ENCODE results near the gene AMH. TPM values are rescaled to one million over a fixed set of nuclear protein-coding genes. Genes with fewer than 3 reads are reported as not detected.

The AMH gene
- total and polyA plus RNA-seq, 9 donors: 0.80 to 12.0 (median 1.3) TPM; not detected in 1

DNA sequence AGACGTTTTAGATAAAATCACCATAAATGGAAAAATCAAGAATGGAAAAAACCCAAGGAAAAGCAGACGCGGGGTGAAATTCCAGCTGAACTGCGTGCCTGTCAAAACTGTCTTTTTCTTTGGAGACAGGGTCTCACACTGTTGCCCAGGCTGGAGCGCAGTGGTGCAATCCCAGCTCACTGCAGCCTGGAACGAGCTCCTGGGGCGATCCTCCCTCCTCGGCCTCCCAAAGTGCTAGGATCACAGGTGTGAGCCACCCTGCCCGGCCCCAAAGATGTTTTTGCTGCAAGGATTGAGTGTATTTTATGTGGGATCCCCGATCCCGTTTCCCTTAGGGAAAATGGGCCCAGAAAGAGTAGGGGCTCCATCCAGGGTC lies 33.7 kb downstream of the AMH start:
- WGBS, 3 donors: 65 to 73% (median 68%) methylated on average over 11 of the region's 11 CpGs
- no peaks in the 10 kb centered on the region for H3K36me3 ChIP-seq
- no peaks in the 10 kb centered on the region for H3K27me3 ChIP-seq
- no peak for DNase-seq
- H3K9me3 ChIP-seq: no peaks in the 10 kb centered on the region
- peaks cover 6% of the 10 kb centered on the region for H3K4me1 ChIP-seq (ENCODE audit: insufficient read depth)
- TF ChIP-seq POLR2A (IDR thresholded peaks at IDR 0.05) (no peak), EP300 (IDR thresholded peaks at IDR 0.05) (no peak)
- TF ChIP-seq, protein P1, sequence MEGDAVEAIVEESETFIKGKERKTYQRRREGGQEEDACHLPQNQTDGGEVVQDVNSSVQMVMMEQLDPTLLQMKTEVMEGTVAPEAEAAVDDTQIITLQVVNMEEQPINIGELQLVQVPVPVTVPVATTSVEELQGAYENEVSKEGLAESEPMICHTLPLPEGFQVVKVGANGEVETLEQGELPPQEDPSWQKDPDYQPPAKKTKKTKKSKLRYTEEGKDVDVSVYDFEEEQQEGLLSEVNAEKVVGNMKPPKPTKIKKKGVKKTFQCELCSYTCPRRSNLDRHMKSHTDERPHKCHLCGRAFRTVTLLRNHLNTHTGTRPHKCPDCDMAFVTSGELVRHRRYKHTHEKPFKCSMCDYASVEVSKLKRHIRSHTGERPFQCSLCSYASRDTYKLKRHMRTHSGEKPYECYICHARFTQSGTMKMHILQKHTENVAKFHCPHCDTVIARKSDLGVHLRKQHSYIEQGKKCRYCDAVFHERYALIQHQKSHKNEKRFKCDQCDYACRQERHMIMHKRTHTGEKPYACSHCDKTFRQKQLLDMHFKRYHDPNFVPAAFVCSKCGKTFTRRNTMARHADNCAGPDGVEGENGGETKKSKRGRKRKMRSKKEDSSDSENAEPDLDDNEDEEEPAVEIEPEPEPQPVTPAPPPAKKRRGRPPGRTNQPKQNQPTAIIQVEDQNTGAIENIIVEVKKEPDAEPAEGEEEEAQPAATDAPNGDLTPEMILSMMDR (IDR thresholded peaks at IDR 0.05): no peak
- H3K27ac ChIP-seq: no peak overlapping the region
- H3K4me3 ChIP-seq: no peak overlapping the region
- intact Hi-C loops (cut with DNase I): loop anchor here in 1 of 4 donors (5.0 kb wide), 1 partner anchor 1116 kb away; no protein-coding TSS in a partner anchor

DNA sequence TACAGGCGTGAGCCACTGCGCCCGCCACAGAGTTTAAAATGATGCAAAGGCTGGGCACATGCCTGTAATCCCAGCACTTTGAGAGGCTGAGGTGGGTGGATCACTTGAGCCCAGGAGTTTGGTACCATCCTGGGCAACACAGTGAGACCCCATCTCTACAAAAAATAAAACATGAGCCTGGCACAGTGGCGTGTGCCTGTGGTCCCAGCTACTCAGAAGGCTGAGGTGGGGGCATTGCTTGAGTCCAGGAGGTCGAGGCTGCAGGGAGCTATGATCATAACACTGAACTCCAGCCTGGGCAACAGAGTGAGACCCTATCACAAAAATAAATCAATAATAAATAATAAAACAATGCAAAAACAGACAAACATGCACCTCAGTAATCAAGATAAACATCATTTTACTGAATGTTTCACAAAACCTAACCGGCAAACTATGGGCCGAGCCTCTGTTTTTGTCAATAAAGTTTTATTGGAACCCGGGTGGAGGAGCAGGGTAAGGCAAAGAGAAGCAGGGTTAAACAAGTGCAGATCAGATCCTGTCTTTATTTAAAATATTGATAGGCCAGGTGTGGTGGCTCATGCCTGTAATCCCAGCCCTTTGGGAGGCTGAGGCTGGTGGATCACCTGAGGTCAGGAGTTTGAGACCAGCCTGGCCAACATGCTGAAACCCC lies 34.8 kb downstream of the AMH start:
- H3K9me3 ChIP-seq: no peaks in the 10 kb centered on the region
- TF ChIP-seq, protein P1 (IDR thresholded peaks at IDR 0.05): no peak
- TF ChIP-seq EP300 (IDR thresholded peaks at IDR 0.05) (no peak), POLR2A (IDR thresholded peaks at IDR 0.05) (no peak)
- no peaks in the 10 kb centered on the region for H3K27me3 ChIP-seq
- 96 to 98% (median 97%) methylated on average over 8 of the region's 8 CpGs for WGBS, 3 donors
- intact Hi-C loops (cut with DNase I): loop anchor here in 1 of 4 donors (5.0 kb wide), 1 partner anchor 1117 kb away; no protein-coding TSS in a partner anchor
- H3K4me1 ChIP-seq (ENCODE audit: insufficient read depth): peaks cover 6% of the 10 kb centered on the region
- H3K4me3 ChIP-seq: no peak overlapping the region
- H3K27ac ChIP-seq: no peak overlapping the region
- H3K36me3 ChIP-seq: no peaks in the 10 kb centered on the region
- no peak for DNase-seq

DNA sequence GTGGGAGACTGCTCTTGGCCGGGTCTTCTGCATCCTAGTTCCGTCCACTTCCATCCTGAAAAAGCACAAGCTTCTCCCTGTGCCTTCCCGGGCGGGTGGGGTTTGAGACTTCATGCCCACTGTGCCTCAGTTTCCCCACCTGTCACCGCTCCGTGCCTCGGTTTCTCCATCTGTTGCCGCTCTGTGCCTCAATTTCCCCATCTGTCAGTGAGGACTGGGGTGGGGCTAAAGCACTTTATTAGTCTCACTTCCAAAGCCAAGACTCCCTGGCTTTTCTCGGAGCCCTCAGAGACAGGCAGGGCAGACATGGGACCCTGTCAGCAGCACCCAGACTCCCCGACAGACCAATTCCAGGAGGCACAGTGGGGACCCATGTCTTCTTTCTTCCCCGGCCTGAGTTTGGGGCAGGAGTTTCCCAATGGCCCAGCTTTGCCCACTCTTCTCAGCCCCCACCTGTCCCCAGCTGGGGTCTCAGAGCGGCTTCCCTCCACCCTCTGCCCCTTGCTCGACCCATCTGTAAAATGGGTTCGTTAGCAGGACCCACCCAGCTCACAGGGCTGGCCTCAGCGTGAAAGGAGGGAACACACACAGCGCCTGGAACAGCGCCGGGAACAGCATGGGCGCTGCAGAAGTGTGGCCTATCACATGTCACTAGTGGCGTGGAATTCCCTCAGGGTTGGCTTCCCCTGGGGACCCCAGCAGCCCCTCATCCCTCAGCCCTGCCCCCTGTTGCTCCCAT lies 37.4 kb downstream of the AMH start:
- intact Hi-C loops (cut with DNase I): no loop called here
- no peak for DNase-seq
- Histone ChIP-seq H3K4me1 (ENCODE audit: insufficient read depth) (peaks cover 17% of the 10 kb centered on the region), H3K9me3 (no peaks in the 10 kb centered on the region), H3K27ac (no peak overlapping the region), H3K27me3 (peaks cover 10% of the 10 kb centered on the region), H3K36me3 (no peaks in the 10 kb centered on the region), H3K4me3 (no peak overlapping the region)
- TF ChIP-seq POLR2A (IDR thresholded peaks at IDR 0.05) (no peak), EP300 (IDR thresholded peaks at IDR 0.05) (no peak)
- TF ChIP-seq, protein P1 (IDR thresholded peaks at IDR 0.05): no peak
- 84 to 89% (median 86%) methylated on average over 20 of the region's 20 CpGs for WGBS, 3 donors

DNA sequence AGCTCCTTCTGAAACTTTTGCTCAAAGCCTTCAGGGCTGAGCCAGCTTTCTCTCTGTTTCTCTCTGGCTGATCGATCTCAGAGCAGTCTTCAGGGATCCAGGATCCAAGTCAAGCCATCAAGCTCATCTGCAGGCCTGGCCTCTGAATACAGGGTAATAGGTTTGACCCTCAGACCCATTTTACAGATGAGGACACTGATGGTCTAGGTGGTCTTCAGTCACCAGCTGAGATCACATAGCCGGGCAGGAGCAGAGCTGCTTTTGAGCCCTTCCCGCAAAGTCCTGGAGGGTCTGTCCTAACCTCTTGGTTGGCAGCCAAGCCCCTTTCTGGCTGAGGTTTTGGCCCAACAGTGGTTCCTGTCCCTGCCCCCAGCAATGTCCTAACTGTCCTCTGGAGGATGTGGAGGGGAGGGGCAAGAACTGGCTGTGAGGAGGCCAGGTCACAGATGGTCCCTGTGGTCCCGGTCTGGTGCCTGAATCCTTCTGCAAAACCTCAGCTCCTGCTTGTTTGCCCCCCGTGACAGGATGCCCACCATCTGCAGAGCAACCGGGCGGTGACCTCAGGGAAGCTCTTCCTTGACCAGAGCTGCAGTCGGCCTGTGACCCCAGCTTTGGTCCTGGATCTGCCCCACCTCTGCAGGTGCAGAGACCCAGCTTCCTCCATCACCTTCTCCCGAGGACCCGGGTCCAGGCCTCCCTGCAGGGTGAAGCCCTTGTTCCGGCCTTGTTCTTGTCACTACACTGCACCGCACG lies 38.6 kb downstream of the AMH start:
- peaks cover 11% of the 10 kb centered on the region for H3K27me3 ChIP-seq
- no peak overlapping the region for H3K27ac ChIP-seq
- TF ChIP-seq POLR2A (IDR thresholded peaks at IDR 0.05) (no peak), EP300 (IDR thresholded peaks at IDR 0.05) (no peak)
- TF ChIP-seq, protein P1 (IDR thresholded peaks at IDR 0.05): no peak
- no peaks in the 10 kb centered on the region for H3K36me3 ChIP-seq
- no peak for DNase-seq
- 79 to 90% (median 85%) methylated on average over 12 to 13 of the region's 13 CpGs for WGBS, 3 donors
- intact Hi-C loops (cut with DNase I): no loop called here
- H3K9me3 ChIP-seq: no peaks in the 10 kb centered on the region
- peaks cover 11% of the 10 kb centered on the region for H3K4me1 ChIP-seq (ENCODE audit: insufficient read depth)
- no peak overlapping the region for H3K4me3 ChIP-seq

Data from ovary (tissue), 9 donors.